Cerebellar nuclear complex (tissue), 1 donor: ENCODE results near the gene MYO7B.

Source experiments
- DNase-seq, 2 experiments: peaks; one replicate each; lab custom pipeline; 2025; lab: John Stamatoyannopoulos, UW

The MYO7B gene

DNA sequence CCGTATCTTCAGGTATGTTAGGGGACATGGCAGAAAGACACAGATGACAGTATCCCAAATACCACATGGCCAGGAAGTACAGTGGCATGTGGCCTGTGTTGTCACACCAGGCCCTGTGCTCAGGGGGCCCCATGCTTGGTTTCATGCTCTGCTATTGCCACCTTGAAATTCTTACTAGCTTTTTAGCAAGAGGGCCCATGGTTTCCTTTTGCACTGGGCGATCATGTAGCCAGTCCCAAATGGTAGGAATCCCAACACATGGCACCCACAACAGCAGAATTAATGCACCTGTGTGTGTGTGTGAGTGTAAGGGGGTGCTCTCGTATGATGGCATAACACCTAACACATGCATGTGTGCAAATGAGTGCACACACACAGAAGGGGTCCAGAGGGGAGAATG lies 39.2 kb downstream of the MYO7B start:
- no peak for DNase-seq

DNA sequence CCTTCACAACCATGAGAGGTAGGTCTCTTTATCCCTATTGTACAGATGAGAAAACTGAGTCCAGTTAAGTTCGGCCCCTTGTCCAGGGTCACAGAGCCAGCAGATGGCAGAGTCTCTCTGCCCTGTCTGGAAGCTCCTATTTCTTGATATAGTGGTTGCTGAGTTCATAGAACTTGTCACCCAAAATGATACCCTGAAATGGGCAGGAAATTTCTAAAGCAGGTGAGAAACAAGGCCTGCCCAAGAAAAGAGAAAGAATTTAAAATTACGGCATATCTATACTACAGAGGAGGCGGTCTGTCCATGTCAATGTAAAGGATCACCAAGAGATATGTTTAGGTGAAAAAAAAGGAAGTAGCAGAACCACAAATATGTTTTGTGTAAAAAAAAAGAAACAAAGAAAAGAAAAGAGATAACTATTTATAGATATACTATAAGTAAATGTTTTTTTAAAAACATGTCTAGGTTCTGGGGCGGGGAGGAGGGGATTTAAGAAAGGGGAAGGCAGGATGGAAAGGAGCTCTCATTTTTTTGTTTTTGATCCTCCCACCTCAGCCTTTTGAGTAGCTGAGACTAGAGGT lies 39.8 kb downstream of the MYO7B start:
- no peak for DNase-seq

- no peak for DNase-seq
Measured at GRCh38 chr2:127575941-127576432, 40.5 kb downstream of the MYO7B start.

- DNase-seq: no peak
Measured at GRCh38 chr2:127576433-127577207, 41.1 kb downstream of the MYO7B start.

GRCh38 chr2:127577208-127577475 lies 41.7 kb downstream of the MYO7B start:
- DNase-seq: no peak

- DNase-seq: no peak
Measured at GRCh38 chr2:127577503-127577902, 42.0 kb downstream of the MYO7B start.

GRCh38 chr2:127577973-127578372 lies 42.5 kb downstream of the MYO7B start:
- DNase-seq: no peak

DNA sequence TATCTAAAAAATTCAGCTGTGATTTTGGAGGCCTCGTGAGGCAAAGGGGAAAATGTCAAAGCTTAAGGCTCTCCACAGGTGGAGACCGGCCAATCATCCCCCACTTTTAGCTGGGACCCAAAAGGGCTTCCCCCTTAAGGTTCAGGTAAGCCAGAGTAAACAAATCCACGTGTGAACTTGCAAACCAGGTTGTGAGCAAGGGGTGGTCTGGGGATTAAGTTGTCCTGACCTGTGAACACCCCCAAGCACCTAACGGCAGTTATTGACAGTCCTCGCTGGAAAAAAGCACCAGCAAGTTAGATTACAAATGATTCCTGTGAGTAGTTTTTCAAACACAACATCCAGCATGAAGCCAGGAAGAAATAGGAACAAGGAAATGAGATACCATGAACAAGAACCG lies 42.9 kb downstream of the MYO7B start:
- DNase-seq: no peak

- no peak for DNase-seq
Measured at GRCh38 chr2:127579231-127579630, 43.7 kb downstream of the MYO7B start.

- no peak for DNase-seq
Measured at GRCh38 chr2:127580167-127581049, 44.9 kb downstream of the MYO7B start.

DNA sequence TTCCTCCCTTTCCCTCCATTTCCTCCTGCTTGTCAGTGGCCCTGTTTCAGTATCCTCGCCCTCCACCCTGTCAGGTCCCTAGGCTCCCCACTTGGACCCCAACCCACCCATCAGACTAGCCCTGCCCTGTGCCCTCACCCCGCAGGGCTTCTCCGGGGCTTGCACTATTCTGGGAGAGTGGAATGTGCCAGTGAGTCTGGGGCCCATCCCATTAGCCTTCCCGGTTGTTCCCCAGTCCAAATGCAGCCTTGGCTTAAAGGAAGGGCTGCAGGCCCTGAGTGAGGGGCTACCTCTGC lies 45.5 kb downstream of the MYO7B start:
- DNase-seq: no peak

- DNase-seq: no peak
Measured at GRCh38 chr2:127581516-127582490, 46.3 kb downstream of the MYO7B start.

DNA sequence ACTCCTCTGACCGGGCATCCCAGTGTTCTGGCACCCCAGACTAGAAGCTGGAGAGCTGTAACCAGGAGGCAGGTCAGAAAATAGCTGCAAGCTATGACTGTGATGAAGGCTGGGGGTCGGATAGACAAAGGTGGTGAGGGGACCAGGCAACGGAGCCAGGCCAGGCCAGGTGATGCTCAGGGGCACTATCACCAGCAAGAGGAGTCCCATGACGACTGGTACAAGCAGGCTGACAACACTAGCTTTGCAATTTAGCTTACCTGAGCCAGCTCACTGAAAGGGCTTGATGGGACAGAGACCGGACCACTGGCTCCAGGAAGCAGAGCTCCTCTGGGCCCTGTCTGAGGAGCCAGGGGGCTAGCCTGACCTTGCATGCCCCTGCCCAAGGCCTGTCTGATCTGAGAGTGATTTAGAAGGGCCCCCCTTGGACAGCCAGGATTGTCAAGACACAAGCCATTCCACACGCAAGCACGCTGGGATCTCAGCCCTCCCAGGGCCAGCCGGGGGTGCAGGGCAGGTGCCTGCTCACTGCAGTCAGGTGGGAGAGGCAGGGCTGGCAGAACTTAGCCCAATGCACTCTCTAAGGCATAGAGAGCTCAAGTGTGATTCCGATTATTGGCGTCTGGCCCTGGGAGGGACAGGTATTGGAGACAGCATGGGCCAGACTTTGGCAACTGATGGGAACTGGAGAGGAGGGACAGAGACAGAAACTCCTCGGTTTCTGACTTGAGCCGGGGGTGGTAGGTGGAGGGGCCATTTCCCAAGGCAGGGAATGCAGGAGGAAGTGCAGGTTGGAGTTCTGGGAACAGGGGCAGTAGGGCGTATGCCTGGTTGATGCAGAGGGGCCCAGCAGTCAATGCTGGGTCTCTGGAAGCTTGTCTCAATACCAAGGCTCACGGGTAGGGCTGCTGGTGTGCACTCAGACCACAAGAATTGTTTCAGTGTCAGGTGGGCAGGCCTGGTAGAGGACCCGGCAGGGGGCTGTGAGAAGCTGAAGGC lies 47.7 kb downstream of the MYO7B start:
- no peak for DNase-seq

- DNase-seq: no peak
Measured at GRCh38 chr2:127584047-127584446, 48.6 kb downstream of the MYO7B start.

GRCh38 chr2:127584516-127585033 lies 49.1 kb downstream of the MYO7B start:
- DNase-seq: no peak

DNA sequence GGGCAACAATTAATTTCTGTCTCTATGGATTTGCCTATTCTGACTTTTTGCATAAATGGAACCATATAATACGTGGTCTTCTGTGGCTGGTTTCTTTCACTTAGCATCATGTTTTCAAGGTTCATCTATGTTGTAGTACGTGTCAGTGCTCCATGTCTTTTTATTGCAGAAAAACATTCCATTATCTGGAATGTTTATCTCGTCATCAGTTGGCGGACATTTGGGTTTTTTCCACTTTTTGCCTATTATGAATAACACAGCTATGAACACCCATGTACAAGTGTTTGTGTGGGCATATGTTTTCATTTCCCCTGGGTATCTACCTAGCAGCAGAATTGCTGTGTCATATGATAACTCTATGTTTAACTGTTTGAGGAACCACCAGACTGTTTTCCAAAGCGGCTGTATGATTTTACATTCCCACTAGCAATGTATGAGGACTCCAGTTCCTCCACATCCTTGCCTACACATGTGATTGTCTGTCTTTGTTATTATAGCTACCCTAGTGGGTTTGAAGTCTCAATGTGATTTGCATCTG lies 49.9 kb downstream of the MYO7B start:
- DNase-seq: no peak

DNA sequence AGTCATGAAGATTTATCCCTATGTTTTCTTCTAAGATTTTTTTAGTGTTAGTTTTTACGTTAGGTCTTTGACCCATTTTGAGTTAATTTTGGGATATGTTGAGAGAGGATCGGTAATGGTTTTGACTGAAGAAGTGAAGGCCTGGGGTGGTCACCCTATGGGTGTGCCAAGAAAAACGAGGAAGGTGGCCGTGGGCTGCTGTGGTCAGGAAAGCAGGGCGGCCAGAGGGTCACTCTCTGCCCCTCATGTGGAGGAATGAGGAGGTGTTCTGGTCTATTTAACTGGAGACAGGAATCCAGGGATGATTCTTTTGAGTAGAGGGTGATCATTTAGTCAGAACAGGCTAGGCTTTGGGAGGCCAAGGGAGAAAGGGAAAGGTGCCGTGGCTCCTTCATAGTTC lies 50.7 kb downstream of the MYO7B start:
- DNase-seq: no peak

- no peak for DNase-seq
Measured at GRCh38 chr2:127586746-127587295, 51.3 kb downstream of the MYO7B start.

DNA sequence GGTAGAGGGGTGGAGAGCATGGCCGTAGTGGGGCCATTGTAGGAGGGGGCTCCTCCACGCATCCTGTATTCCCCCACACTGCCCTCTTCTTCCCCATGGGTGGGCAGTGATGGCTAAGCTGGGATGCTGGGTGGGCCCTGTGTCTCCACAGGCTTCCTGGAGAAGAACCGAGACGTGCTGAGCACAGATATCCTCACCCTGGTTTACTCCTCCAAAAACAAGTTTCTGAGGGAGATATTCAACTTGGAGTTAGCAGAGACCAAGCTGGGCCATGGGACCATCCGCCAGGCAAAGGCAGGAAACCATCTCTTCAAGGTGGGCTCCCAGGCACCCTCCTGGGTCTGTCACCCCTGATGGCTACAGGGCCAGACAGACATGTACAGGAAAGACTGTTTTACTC lies 52.8 kb downstream of the MYO7B start:
- DNase-seq: no peak

DNA sequence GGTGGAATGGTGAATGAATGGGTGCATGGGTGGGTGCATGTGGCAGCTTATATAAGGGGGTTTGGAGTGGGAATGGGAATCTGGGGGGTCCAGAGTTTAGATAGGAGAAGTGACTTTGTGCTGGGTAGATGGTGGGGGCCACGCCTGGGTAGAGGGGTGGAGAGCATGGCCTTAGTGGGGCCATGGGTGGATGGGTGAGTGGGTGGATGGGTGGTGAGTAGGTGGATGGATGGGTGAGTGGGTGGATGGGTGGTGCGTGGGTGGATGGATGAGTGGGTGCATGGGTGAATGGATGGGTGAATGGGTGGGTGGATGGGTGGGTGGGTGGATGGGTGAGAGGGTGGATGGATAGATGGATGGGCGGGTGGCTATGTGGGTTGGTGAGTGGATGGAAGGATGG lies 53.9 kb downstream of the MYO7B start:
- no peak for DNase-seq
